Measurements from ENCODE around the gene MIS18BP1.

DNA sequence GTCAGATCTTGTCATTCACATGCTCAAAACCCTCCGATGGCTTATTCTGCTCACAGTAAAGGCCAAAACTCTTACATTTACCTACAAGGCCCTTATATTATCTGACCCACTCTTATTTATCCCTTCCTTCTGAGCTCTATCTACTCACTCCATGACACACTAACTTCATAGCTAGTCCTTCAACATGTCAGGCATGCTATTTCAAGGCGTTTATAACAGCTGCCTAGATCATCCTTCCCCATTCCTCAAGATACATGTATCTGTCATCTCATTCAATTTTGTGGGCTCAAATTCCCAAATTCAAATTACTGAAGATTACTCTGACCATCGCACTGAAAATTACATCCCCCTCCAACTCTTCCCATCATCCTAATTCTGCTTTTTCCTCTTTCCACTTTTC, 6.9 kb downstream of the MIS18BP1 start:
- TF ChIP-seq EZH2phosphoT487 (IDR thresholded peaks at IDR 0.05; ENCODE audit: insufficient read depth, low read depth) (no peak), EZH2 (IDR thresholded peaks at IDR 0.05; ENCODE audit: insufficient read depth, poor library complexity, severe bottlenecking) (no peak)
